ENCODE data around the gene LIMA1. TPM values are rescaled to one million over a fixed set of nuclear protein-coding genes. Genes with fewer than 3 reads are reported as not detected.

LIMA1 gene
- total RNA-seq, 1 donor from 2014 or later, result 14.3 TPM

GRCh38 chr12:50187084-50187900 lies 96.0 kb downstream of the LIMA1 start:
- TF ChIP-seq CTCF (IDR thresholded peaks at IDR 0.05; ENCODE audit: unreplicated experiment), result no peak
- no peak for DNase-seq (ENCODE audit: low spot score)
- Mint-ChIP-seq H3K9me3 (ENCODE audit: unreplicated experiment) (no peaks in the 10 kb centered on the region), H3K4me1 (ENCODE audit: unreplicated experiment) (peaks cover 8% of the 10 kb centered on the region), H3K36me3 (ENCODE audit: low read depth, unreplicated experiment) (no peaks in the 10 kb centered on the region), H3K27ac (ENCODE audit: unreplicated experiment) (no peak overlapping the region), H3K4me3 (ENCODE audit: unreplicated experiment) (no peak overlapping the region), H3K27me3 (ENCODE audit: unreplicated experiment) (no peaks in the 10 kb centered on the region)

DNA sequence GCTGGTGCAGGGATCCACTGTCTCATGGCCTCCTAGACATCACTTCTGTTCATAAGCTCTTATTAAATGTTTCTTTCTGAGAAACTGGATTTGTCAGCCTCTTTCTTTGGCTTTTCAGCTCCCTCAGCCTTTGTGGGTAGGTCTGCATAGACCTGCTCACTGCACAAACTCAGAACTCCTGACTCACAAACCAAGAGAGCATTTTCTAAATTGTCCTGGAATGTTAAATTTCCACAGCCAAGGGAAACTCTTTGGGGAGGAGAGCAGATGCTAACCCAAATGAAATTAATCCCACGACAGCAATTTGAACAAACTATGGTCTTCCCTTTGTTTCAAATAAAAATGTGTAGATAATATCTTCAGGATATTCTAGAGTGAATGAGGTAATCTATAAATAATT lies 96.6 kb downstream of the LIMA1 start:
- no peak for TF ChIP-seq CTCF (IDR thresholded peaks at IDR 0.05; ENCODE audit: unreplicated experiment)
- DNase-seq (ENCODE audit: low spot score), result no peak
- Mint-ChIP-seq H3K4me3 (ENCODE audit: unreplicated experiment) (no peak overlapping the region), H3K27ac (ENCODE audit: unreplicated experiment) (no peak overlapping the region), H3K4me1 (ENCODE audit: unreplicated experiment) (peaks cover 8% of the 10 kb centered on the region), H3K9me3 (ENCODE audit: unreplicated experiment) (no peaks in the 10 kb centered on the region), H3K27me3 (ENCODE audit: unreplicated experiment) (no peaks in the 10 kb centered on the region), H3K36me3 (ENCODE audit: low read depth, unreplicated experiment) (no peaks in the 10 kb centered on the region)

GRCh38 chr12:50185970-50186663 lies 97.2 kb downstream of the LIMA1 start:
- no peaks in the 10 kb centered on the region for H3K9me3 Mint-ChIP-seq (ENCODE audit: unreplicated experiment)
- no peaks in the 10 kb centered on the region for H3K27me3 Mint-ChIP-seq (ENCODE audit: unreplicated experiment)
- H3K36me3 Mint-ChIP-seq (ENCODE audit: low read depth, unreplicated experiment), result no peaks in the 10 kb centered on the region
- H3K4me1 Mint-ChIP-seq (ENCODE audit: unreplicated experiment), result peaks cover 8% of the 10 kb centered on the region
- H3K4me3 Mint-ChIP-seq (ENCODE audit: unreplicated experiment), result no peak overlapping the region
- no peak overlapping the region for H3K27ac Mint-ChIP-seq (ENCODE audit: unreplicated experiment)
- TF ChIP-seq CTCF (IDR thresholded peaks at IDR 0.05; ENCODE audit: unreplicated experiment), result no peak
- DNase-seq (ENCODE audit: low spot score), result no peak

GRCh38 chr12:50185301-50185895 lies 97.9 kb downstream of the LIMA1 start:
- H3K4me1 Mint-ChIP-seq (ENCODE audit: unreplicated experiment), result peaks cover 8% of the 10 kb centered on the region
- H3K9me3 Mint-ChIP-seq (ENCODE audit: unreplicated experiment), result no peaks in the 10 kb centered on the region
- no peaks in the 10 kb centered on the region for H3K27me3 Mint-ChIP-seq (ENCODE audit: unreplicated experiment)
- DNase-seq (ENCODE audit: low spot score), result no peak
- H3K36me3 Mint-ChIP-seq (ENCODE audit: low read depth, unreplicated experiment), result no peaks in the 10 kb centered on the region
- H3K4me3 Mint-ChIP-seq (ENCODE audit: unreplicated experiment), result no peak overlapping the region
- TF ChIP-seq CTCF (IDR thresholded peaks at IDR 0.05; ENCODE audit: unreplicated experiment), result no peak
- no peak overlapping the region for H3K27ac Mint-ChIP-seq (ENCODE audit: unreplicated experiment)

All from endothelial cell (in vitro differentiated cells).